OCI-LY1 (cell line): Measurements from ENCODE around the gene MPRIP.

Experiments used
- CTCF ChIP-seq: fragments of 200-600 bp; sonication (generic), shearing (Covaris generic); IDR thresholded peaks from 2 replicates; pipeline ENCODE4 v1.5.1; 2017; ENCODE audit warnings: mild to moderate bottlenecking, antibody characterized with exemption, low read length, moderate library complexity, mixed read lengths
- EZH2 ChIP-seq: fragments of 200-600 bp; sonication (generic), shearing (Covaris generic); IDR thresholded peaks from 2 replicates; pipeline ENCODE4 v1.8.0; 2017; ENCODE audit warnings: borderline replicate concordance, mixed run types, mild to moderate bottlenecking, antibody characterized with exemption, low read length, moderate library complexity, mixed read lengths

DNA sequence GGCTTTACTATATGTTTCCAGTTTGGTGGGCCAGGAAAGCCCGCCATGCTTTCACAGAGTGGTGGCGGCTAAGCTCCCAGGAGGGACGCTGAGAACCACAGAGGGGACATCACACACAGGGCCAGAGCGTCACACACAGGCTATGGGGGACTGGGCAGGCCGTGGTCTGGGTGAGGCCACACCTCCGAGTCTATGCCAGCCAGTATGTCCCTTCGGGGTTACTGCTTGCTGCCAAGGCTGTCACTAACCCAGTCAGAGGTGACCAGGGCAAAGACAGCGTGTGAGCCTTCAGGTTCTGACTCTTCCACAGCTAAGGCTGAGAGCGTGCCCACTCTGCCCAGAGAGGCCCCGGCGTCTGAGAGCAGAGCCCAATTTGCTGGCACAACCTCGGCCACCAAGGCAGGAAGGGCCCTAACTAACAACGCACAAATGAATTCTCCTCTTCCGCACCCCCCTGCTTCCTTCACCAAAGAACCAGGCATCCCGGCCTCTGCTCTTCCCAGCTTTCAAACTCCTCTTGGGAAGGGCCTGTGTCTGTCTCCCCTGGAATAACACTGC lies 161.0 kb downstream of the MPRIP start:
- TF ChIP-seq CTCF (no peak), EZH2 (no peak)
